ENCODE results near the gene CAMK2G.

CAMK2G gene

GRCh38 chr10:73762915-73763314, 111.4 kb downstream of the CAMK2G start:
- no peak for DNase-seq
